HepG2 (cell line): Measurements from ENCODE around the gene CALML6. TPM values are rescaled to one million over a fixed set of nuclear protein-coding genes. Genes with fewer than 3 reads are reported as not detected.

Experiments
- BCL3 ChIP-seq: sonication (generic); formaldehyde crosslinking; IDR thresholded peaks from 2 replicates; pipeline ENCODE4 v1.5.1; 2020; ENCODE audit warnings: mild to moderate bottlenecking, missing genetic modification reagents, moderate library complexity
- PLSCR1 ChIP-seq: sonication (generic); formaldehyde crosslinking; IDR thresholded peaks from 2 replicates; pipeline ENCODE4 v1.5.0; 2020; ENCODE audit warnings: missing genetic modification reagents, mild to moderate bottlenecking, borderline replicate concordance
- SALL1 ChIP-seq: sonication (generic); formaldehyde crosslinking; IDR thresholded peaks from 2 replicates; pipeline ENCODE4 v1.8.0; 2022; ENCODE audit warnings: mild to moderate bottlenecking, missing genetic modification reagents
- SOX6 ChIP-seq, 2 experiments: fragments of 450-650 bp in 1 of 2; sonication (generic) in 1 of 2; formaldehyde crosslinking in 1 of 2; IDR thresholded peaks; 2 replicates each; pipeline versions ENCODE4 v1.4.0 to v1.6.1; 2017 to 2020; ENCODE audit warnings: antibody characterized with exemption in 1 of 2, mild to moderate bottlenecking in 1 of 2, missing genetic modification reagents in 1 of 2
- TAF1 ChIP-seq: sonication (generic); formaldehyde crosslinking; IDR thresholded peaks from 2 replicates; pipeline ENCODE4 v1.4.0; 2020; ENCODE audit warnings: missing genetic modification reagents
- ZBTB10 ChIP-seq: sonication (generic); formaldehyde crosslinking; IDR thresholded peaks from 2 replicates; pipeline ENCODE4 v1.4.0; 2020; ENCODE audit warnings: missing genetic modification reagents, borderline replicate concordance
- ZBTB38 ChIP-seq: sonication (generic); formaldehyde crosslinking; IDR thresholded peaks from 2 replicates; pipeline ENCODE4 v1.5.1; 2020; ENCODE audit warnings: mild to moderate bottlenecking, missing genetic modification reagents
- ZBTB4 ChIP-seq: sonication (generic); formaldehyde crosslinking; IDR thresholded peaks from 2 replicates; pipeline ENCODE4 v1.4.0; 2020; ENCODE audit warnings: missing genetic modification reagents, mild to moderate bottlenecking, borderline replicate concordance
- ZNF292 ChIP-seq: sonication (generic); formaldehyde crosslinking; IDR thresholded peaks from 2 replicates; pipeline ENCODE4 v1.8.1; 2022; ENCODE audit warnings: mild to moderate bottlenecking, low read depth, missing genetic modification reagents, borderline replicate concordance
- ZNF407 ChIP-seq: sonication (generic); formaldehyde crosslinking; IDR thresholded peaks from one replicate; pipeline ENCODE4 v1.5.1; 2020; ENCODE audit warnings: mild to moderate bottlenecking, missing genetic modification reagents; ENCODE audit errors: not compliant biosample characterization
- polyA plus RNA-seq, 8 experiments: library from polyadenylated mRNA; depleted of rRNA in 3 of 8; stranded (reverse) in 7 of 8; unstranded in 1 of 8; fragments of >200 nt; fragmentation: Illumina TruSeq in 4 of 8; extraction: Trizol in 4 of 8; gene quantifications; 2 replicates each; pipeline versions ENCODE4 v1.2.1 to v1.2.3, GENCODE V29; 2011 to 2016; ENCODE audit warnings: low read depth in 4 of 8, missing spikeins in 1 of 8, mixed read lengths in 1 of 8; ENCODE audit not compliant: insufficient read depth in 1 of 8
- total RNA-seq, 5 experiments: library from RNA; depleted of rRNA; stranded (reverse); fragments of >200 nt; fragmentation: Illumina TruSeq; extraction: Trizol; gene quantifications; 2 replicates each; pipeline ENCODE4 v1.2.3, GENCODE V29; 2016; ENCODE audit warnings: low read depth in 1 of 5

Gene CALML6
- total and polyA plus RNA-seq, 2 of the 13 experiments (the other 11 are each of a cell fraction or from before 2014, with no cell fraction given), result 0.11 to 0.12 TPM

- TF ChIP-seq ZNF407, result no peak
- 0 out of 2 replicates have a peak, but pooled peaks have one; percentile 16 for TF ChIP-seq ZBTB38 (CRISPR knock-in tag)
- no peak for TF ChIP-seq SALL1 (CRISPR knock-in tag)
- TF ChIP-seq TAF1 (CRISPR knock-in tag), result no peak
- no peak for TF ChIP-seq PLSCR1 (CRISPR knock-in tag)
- TF ChIP-seq BCL3 (CRISPR knock-in tag), result no peak
- no peak for TF ChIP-seq ZBTB10
- no peak for TF ChIP-seq SOX6 (IDR thresholded peaks at IDR 0.05)
- TF ChIP-seq SOX6 (CRISPR knock-in tag; IDR thresholded peaks at IDR 0.05), result no peak
- TF ChIP-seq ZNF292 (CRISPR knock-in tag), result no peak
- TF ChIP-seq ZBTB4 (CRISPR knock-in tag), result no peak
These were observed 7.8 kb upstream of the CALML6 start (continued) for GRCh38 chr1:1907098-1907736.
